Central memory CD4-positive, alpha-beta T cell (primary cell): Measurements from ENCODE around the gene CTSE.

Source experiments
- DNase-seq: peaks from one replicate; pipeline ENCODE4 v3.0.0; 2022

Gene CTSE

DNA sequence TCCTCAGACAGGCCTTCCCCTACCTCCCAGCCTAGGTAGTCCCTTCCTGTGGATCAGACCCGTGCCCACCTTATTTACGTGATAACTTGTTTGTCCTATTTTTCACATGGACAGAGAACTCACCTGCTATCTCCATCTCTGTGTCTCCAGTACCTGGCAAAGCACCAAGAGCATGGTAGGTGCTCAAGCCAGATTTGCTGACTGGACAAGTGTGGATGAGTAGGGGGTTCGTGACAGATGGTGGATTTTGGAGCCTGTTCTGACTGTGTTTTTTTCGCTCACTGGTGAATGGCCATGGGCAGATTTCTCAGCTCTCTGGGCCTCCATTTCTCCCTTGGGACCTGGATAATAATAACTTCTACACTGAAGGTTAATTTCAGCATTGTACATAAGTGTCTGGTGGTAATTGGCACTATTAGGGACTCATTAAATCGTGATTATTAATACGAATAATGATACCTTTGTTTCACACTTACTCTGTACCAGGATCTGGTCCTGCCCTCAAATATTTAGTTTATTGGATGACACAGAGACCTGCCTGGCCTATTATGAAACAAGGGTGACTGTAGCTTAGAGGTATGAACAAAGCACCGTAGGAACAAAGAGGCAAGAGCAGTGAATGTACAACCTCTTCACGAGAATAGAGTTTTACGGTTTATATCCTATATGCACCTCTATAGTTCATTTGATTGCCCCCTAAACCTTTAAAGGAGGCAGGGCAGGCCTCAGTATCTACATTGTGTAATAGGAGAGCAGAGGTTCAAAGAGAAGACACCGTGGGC lies 56.0 kb downstream of the CTSE start:
- no peak for DNase-seq

DNA sequence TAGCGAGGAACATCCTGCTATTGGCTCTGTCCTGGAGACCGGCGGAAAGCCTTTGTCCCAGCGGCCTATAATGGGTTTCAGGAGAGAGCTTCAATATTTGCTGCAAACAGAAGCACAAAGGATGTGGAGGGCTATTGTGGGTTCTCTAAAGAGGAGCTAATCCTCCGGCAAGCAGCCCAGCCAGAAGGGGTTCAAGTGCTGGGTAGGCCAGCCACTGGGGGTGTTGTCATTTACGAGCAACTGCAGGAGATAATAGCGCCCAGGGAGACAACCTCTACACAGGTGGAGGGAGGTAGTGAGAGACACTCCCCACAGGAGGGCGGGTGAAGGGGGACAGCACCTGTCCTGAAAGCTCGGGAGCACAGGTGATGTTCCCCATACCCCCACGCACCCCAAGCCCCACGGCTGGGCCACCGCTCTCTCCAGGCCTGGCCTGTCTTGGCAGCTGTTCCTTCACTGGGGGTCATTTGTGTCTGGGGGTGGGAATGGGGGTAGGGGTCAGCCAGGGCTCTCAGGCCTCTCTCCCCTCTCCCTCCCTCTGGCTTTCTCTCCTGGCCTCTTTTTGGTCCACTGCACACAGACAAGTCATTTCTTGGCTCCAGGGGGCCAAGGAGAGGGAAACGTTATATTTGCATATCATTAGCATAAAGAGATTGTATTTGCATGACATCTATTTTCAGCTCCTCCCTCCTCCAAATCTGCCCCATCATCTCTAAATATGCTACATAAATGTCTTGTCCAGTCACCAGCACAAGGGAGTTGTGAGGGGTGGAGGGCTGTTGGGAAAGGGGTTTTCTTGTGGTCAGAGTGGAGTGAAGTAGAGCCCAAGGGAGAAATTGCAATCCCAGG lies 58.4 kb downstream of the CTSE start:
- DNase-seq = no peak

DNA sequence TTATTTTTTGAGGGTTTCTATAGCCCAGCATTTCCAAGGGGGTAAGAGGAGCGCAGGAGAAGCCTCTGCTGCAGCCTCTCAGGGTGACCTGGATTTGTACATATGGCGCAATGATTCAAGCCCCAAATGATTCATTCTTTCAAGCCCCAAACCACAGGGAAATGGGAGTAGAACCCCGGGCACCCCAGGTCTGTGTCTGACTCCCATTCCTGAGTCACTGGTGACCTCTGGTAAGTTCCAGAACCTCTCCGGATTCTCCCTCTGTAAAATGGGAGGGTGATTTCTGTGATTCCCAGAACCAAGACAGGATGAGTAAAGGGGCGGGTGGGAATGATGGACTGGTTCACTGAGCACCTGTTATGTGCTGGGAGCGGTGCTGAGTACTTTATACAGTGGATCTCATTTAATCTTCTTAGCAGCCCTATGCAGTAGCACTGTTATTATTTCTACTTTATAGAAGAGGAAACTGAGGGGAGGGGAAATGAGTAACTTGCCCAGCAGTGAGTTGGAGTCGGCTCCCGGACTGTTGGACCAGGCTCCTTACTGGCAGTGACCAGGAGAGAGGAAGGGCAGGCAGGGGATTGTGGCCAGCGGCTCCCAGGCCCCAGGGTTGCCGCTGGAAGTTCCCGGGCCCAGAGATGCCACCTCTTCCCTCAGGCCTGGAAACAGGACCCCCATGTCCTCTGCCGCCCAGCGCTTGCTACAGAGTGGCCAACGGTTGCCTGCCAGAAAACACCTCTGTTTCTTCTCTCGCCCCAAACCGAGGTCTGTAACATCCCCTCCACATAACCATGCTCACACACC lies 60.1 kb downstream of the CTSE start:
- no peak for DNase-seq

DNA sequence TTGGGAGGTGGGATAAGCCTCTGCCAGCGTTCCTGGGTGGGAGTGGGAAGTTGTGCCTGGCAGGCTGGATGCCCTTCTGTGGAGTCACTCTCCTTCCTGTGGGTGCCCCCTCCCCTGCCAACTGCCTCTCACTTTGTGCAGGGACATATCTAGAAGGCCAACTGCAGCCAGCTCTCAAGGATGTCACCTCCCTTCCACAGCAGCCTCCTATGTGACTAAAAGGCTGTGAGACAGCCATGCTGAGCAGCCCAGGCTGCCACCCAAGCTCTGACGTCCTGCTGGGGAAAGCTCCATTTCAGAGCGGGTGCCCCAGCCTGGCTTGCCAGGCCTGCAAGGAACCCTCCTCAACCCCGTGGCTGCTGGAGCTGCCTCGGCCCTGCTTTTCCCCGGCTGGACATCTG lies 60.9 kb downstream of the CTSE start:
- DNase-seq = no peak

DNA sequence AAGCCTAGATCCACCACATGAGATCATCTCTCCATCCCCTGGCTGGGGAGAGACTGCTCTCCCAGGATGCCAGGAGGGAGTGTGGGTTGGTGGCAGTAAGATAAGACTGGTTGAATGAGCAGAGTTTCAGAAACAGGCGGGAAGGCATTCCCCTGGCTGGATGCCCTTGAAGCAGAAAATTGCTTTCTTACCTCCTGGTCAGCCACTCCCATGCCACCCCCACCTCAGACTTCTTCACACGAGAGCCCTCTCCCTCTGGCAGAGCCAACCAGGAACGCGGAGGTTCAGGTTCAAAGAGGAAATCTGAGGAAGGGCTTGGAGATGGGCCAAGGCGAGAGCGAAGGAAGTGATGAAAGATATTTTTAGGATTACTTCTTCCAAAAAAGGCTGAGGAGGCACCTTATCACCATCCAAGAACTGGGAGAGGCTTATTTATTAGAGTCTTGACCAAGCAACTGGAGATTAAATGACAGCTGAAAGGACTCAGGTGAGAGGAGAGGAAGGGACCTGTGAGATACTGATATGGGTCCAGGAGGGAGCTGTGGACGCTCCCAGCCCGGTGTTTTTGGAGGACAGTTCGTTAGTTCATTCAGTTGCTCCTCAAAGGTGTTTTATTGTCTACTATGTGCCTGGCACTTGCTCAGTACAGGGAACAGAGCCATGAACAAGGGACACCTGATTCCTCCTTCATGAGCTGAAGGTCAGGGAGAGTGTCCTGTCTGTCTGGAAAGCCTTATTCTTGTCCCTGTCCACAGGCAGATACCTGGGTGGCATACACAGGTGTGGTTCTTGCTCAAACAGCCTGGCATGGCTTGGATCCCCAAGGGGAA lies 61.5 kb downstream of the CTSE start:
- no peak for DNase-seq

DNA sequence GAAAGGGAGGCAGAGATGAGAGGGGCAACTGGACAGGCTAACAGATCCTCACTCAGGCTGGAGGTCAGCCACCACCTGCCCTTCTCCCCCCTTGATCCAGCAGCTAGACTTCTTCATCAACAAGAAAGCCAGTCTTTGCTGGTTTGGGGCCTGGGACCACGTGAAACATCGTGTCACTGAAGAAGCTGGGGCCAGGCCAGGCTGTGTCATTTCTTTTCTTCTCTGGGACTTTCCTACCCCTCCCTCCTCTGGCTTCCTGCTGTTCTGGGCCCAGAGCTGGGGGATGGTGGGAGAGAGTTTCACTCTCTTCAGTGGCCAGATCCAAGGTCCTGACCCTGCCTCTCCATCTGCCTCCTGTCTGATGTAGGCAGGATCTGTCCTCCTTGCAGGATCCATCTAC lies 62.3 kb downstream of the CTSE start:
- no peak for DNase-seq

DNA sequence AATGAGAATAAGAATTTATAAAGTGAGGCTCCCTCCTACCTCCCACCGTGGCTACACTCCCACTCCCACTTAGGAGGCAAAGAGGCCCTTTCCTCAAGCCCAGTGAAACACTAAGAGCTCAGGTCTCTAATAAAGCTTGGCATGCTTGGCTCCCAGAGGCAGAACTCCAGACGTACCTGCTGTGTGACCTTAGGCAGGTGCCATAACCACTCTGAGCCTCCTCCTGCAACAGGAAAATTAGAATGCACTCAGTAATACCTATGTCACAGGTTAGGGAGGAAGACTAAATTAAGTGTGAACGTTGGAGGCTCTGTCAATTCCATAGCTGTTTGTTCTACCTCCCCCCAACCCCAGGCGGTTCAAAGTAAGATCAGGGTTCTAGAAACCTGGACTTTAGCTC lies 63.9 kb downstream of the CTSE start:
- DNase-seq = no peak
